Measurements from ENCODE around the gene SNAP91.

GRCh38 chr6:83600459-83600858, 108.4 kb downstream of the SNAP91 start:
- no peak for TF ChIP-seq ZBTB33 (IDR thresholded peaks at IDR 0.05)
- TF ChIP-seq RXRA (IDR thresholded peaks at IDR 0.05) = no peak
- no peak for TF ChIP-seq REST (IDR thresholded peaks at IDR 0.05)
- TF ChIP-seq TAF1 (conservative IDR thresholded peaks at IDR 0.05) = no peak
- no peak for TF ChIP-seq CTCF (IDR thresholded peaks at IDR 0.05; ENCODE audit: low read depth, low read length, missing input control)
- no peak for TF ChIP-seq YY1 (IDR thresholded peaks at IDR 0.05)
- no peak for TF ChIP-seq ATF3 (IDR thresholded peaks at IDR 0.05)
- no peak for TF ChIP-seq FOXA1 (IDR thresholded peaks at IDR 0.05)
- TF ChIP-seq NR2F2 (IDR thresholded peaks at IDR 0.05) = no peak
- no peak for TF ChIP-seq RAD21 (IDR thresholded peaks at IDR 0.05)
- no peak for TF ChIP-seq MAX (IDR thresholded peaks at IDR 0.05)
- no peak for TF ChIP-seq JUND (IDR thresholded peaks at IDR 0.05)
- TF ChIP-seq FOXA2 (IDR thresholded peaks at IDR 0.05) = no peak

All from liver (tissue), 3 donors.